Stomach (tissue), 9 donors: ENCODE data around the gene ABCA3. TPM values are rescaled to one million over a fixed set of nuclear protein-coding genes. Genes with fewer than 3 reads are reported as not detected.

Source experiments
- DNase-seq, 2 donors: peaks; one replicate each; pipeline versions ENCODE4 v3.0.0 to v3.0.0-alpha.2; 2013 to 2019
- H3K27ac ChIP-seq, 5 donors: fragments of 200-600 bp in 4 of 5; sonication (generic) in 4 of 5; one replicate each; pipeline ENCODE4 v1.5.1; 2013 to 2019; ENCODE audit warnings: mild to moderate bottlenecking in 1 of 5, moderate library complexity in 1 of 5
- H3K27me3 ChIP-seq, 3 donors: fragments of 200-600 bp; sonication (generic); one replicate each; pipeline ENCODE4 v1.5.1; 2017 to 2019; ENCODE audit warnings: mixed run types in 1 of 3
- H3K36me3 ChIP-seq, 4 donors: fragments of 200-600 bp; sonication (generic); 1 replicate in 3 of 4; 2 replicates in 1 of 4; pipeline ENCODE4 v1.5.1; 2016 to 2019
- H3K4me1 ChIP-seq, 4 donors: fragments of 200-600 bp; sonication (generic); one replicate each; pipeline ENCODE4 v1.5.1; 2016 to 2019
- H3K4me3 ChIP-seq, 4 donors: fragments of 200-600 bp; sonication (generic) in 3 of 4; one replicate each; pipeline ENCODE4 v1.5.1; 2016 to 2019; ENCODE audit warnings: mild to moderate bottlenecking in 1 of 4
- H3K9me3 ChIP-seq, 4 donors: fragments of 200-600 bp; sonication (generic); one replicate each; pipeline ENCODE4 v1.5.1; 2016 to 2019
- CTCF ChIP-seq, 7 experiments: fragments of 450-650 bp in 4 of 7; fragments of 200-600 bp in 3 of 7; sonication (generic) in 3 of 7; IDR thresholded peaks; one replicate each; pipeline ENCODE4 v1.5.1; 2016 to 2019; ENCODE audit warnings: antibody characterized with exemption in 7 of 7, control low read depth in 2 of 7, mild to moderate bottlenecking in 1 of 7
- EP300 ChIP-seq: sonication (generic); formaldehyde crosslinking; IDR thresholded peaks from one replicate; pipeline ENCODE4 v1.6.1; 2017; ENCODE audit warnings: antibody characterized with exemption
- POLR2A ChIP-seq, 4 donors: fragments of 450-650 bp; IDR thresholded peaks; one replicate each; pipeline ENCODE4 v1.6.1; 2016; ENCODE audit warnings: antibody characterized with exemption in 4 of 4, control low read depth in 2 of 4, mild to moderate bottlenecking in 1 of 4, moderate library complexity in 1 of 4
- POLR2AphosphoS5 ChIP-seq, 3 donors: sonication (generic); formaldehyde crosslinking; IDR thresholded peaks; one replicate each; pipeline ENCODE4 v1.6.1; 2016; ENCODE audit warnings: antibody characterized with exemption in 3 of 3
- WGBS, 5 donors: extraction: QIAGEN DNeasy Blood & Tissue Kit in 3 of 5; methylation state at CpG; one replicate each; pipeline versions ENCODE4 v1.1.5 to v1.1.7; 2013 to 2018; 5-methylcytosine and 5-hydroxymethylcytosine counted together
- intact Hi-C: fragments of 100-400 bp; cut with DNase I; formaldehyde crosslinking; loops from one replicate; pipeline ENCODE4 v1.15.1; 2023; ENCODE audit warnings: low total_unique reads
- polyA plus RNA-seq, 3 donors: library from polyadenylated mRNA; stranded (reverse); fragments of 200-250 nt; gene quantifications; one replicate each; pipeline ENCODE4 v1.2.3, GENCODE V29; 2013
- total RNA-seq, 5 donors: library from RNA; depleted of rRNA; stranded (reverse); fragments of >200 nt; gene quantifications; one replicate each; pipeline versions ENCODE4 v1.1.0 to v1.2.3, GENCODE V29; 2014 to 2016
- donor health status: healthy with polysubstance abuse.
- donor health status: Bipolar disorder and iron deficiency.
- donor health status: healthy.

The ABCA3 gene
- total and polyA plus RNA-seq, 8 donors = 0.61 to 39.3 (median 3.9) TPM

GRCh38 chr16:2319606-2320005 is 20.9 kb downstream of the ABCA3 start:
- Histone ChIP-seq H3K36me3 (peaks cover 0 to 70% (median 47%) of the 10 kb centered on the region in 4 donors), H3K4me3 (no peak overlapping the region), H3K27ac (no peak overlapping the region), H3K9me3 (no peaks in the 10 kb centered on the region), H3K4me1 (no peaks in the 10 kb centered on the region), H3K27me3 (no peaks in the 10 kb centered on the region)
- WGBS, 5 donors = 89 to 95% (median 92%) methylated on average over 23 of the region's 23 CpGs
- no peak for DNase-seq
- intact Hi-C loops = no loop called here
- no peak for TF ChIP-seq CTCF (IDR thresholded peaks at IDR 0.05)

GRCh38 chr16:2317231-2318020 is 23.1 kb downstream of the ABCA3 start:
- no peak overlapping the region for H3K27ac ChIP-seq
- no peak for DNase-seq
- H3K36me3 ChIP-seq = peaks cover 0 to 56% (median 35%) of the 10 kb centered on the region in 4 donors
- 89 to 95% (median 94%) methylated on average over 11 to 26 of the region's 26 CpGs for WGBS, 5 donors
- TF ChIP-seq POLR2A (IDR thresholded peaks at IDR 0.05) (no peak), CTCF (IDR thresholded peaks at IDR 0.05) (no peak), EP300 (no peak)
- H3K27me3 ChIP-seq = no peaks in the 10 kb centered on the region
- H3K9me3 ChIP-seq = no peaks in the 10 kb centered on the region
- H3K4me1 ChIP-seq = no peaks in the 10 kb centered on the region
- H3K4me3 ChIP-seq = no peak overlapping the region
- intact Hi-C loops = no loop called here

- Histone ChIP-seq H3K4me1 (no peaks in the 10 kb centered on the region), H3K27ac (no peak overlapping the region), H3K9me3 (no peaks in the 10 kb centered on the region), H3K27me3 (no peaks in the 10 kb centered on the region), H3K4me3 (no peak overlapping the region), H3K36me3 (peaks cover 0 to 44% (median 18%) of the 10 kb centered on the region in 4 donors)
- intact Hi-C loops = no loop called here
- 89 to 93% (median 90%) methylated on average over 28 to 30 of the region's 30 CpGs for WGBS, 5 donors
- DNase-seq = no peak
- TF ChIP-seq CTCF (IDR thresholded peaks at IDR 0.05) (no peak), POLR2A (IDR thresholded peaks at IDR 0.05) (no peak)
Observed at GRCh38 chr16:2308089-2308962, 32.2 kb downstream of the ABCA3 start.

- Histone ChIP-seq H3K27ac (no peak overlapping the region), H3K36me3 (peaks cover 0 to 57% (median 29%) of the 10 kb centered on the region in 4 donors), H3K4me3 (no peak overlapping the region), H3K9me3 (no peaks in the 10 kb centered on the region), H3K27me3 (no peaks in the 10 kb centered on the region), H3K4me1 (no peaks in the 10 kb centered on the region)
- DNase-seq = no peak
- intact Hi-C loops = no loop called here
- 51 to 80% (median 70%) methylated on average over 9 to 10 of the region's 10 CpGs for WGBS, 5 donors
- TF ChIP-seq POLR2AphosphoS5 (IDR thresholded peaks at IDR 0.05) (no peak), CTCF (IDR thresholded peaks at IDR 0.05) (no peak)
Observed at GRCh38 chr16:2299915-2300192, 40.7 kb downstream of the ABCA3 start.
